ENCODE results near the gene KLHDC3. TPM values are rescaled to one million over a fixed set of nuclear protein-coding genes. Genes with fewer than 3 reads are reported as not detected.

KLHDC3 gene
- total and polyA plus RNA-seq, 2 donors (not counting 1 experiment from before 2014, with no cell fraction given), result 47.4 to 50.7 TPM

DNA sequence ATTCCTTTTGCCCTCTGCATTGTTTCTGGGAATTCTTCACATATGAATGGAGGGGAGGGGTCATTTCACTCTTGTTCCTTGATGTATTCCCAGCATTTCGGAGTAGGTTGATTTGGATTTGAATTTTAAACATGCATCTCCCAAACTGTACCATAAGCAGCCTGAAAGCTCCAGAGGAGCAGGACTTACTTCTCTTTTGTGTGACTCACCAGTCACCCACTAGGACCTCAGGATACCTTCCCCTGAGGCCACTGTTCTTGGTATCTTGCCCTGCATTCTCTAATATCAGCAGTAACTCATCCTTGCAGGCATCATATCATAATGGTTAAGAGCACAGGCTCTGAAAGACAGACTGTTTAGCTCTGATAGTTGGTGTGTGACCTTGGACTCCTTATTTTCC lies 44.5 kb downstream of the KLHDC3 start:
- H3K4me3 ChIP-seq (ENCODE audit: control extremely low read depth in 1 of 5, extremely low read depth in 1 of 5, insufficient read depth in 1 of 5, low read depth in 2 of 5, low read length in 4 of 5), result peak overlapping the region; percentile 76 to 96 (median 89)
- peaks cover 33% of the 10 kb centered on the region for H3K79me2 ChIP-seq (ENCODE audit: control insufficient read depth, insufficient read depth, low read length)
- TF ChIP-seq, protein P1, sequence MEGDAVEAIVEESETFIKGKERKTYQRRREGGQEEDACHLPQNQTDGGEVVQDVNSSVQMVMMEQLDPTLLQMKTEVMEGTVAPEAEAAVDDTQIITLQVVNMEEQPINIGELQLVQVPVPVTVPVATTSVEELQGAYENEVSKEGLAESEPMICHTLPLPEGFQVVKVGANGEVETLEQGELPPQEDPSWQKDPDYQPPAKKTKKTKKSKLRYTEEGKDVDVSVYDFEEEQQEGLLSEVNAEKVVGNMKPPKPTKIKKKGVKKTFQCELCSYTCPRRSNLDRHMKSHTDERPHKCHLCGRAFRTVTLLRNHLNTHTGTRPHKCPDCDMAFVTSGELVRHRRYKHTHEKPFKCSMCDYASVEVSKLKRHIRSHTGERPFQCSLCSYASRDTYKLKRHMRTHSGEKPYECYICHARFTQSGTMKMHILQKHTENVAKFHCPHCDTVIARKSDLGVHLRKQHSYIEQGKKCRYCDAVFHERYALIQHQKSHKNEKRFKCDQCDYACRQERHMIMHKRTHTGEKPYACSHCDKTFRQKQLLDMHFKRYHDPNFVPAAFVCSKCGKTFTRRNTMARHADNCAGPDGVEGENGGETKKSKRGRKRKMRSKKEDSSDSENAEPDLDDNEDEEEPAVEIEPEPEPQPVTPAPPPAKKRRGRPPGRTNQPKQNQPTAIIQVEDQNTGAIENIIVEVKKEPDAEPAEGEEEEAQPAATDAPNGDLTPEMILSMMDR (IDR thresholded peaks at IDR 0.05), result no peak
- TF ChIP-seq EZH2 (IDR thresholded peaks at IDR 0.05; ENCODE audit: borderline replicate concordance, insufficient read depth, low read depth, low read length, poor library complexity, severe bottlenecking), result no peak
- H3K4me1 ChIP-seq (ENCODE audit: control insufficient read depth in 2 of 2, insufficient read depth in 2 of 2, low read length in 2 of 2), result peaks cover 22 to 30% of the 10 kb centered on the region in 2 donors
- H3K36me3 ChIP-seq (replicated peaks in 1 of 2; ENCODE audit: control extremely low read depth in 1 of 2, control insufficient read depth in 1 of 2, extremely low read depth in 1 of 2, insufficient read depth in 2 of 2, low read length in 1 of 2), result peaks cover 0 to 15% of the 10 kb centered on the region in 2 experiments
- Mint-ChIP-seq H3K27me3 (no peaks in the 10 kb centered on the region), H3K9me3 (ENCODE audit: insufficient read depth) (no peaks in the 10 kb centered on the region), H3K4me1 (peaks cover 45% of the 10 kb centered on the region), H3K4me3 (peak overlapping the region; percentile 99), H3K27ac (peak overlapping the region; percentile 100)
- peak overlapping the region; percentile 89 for H2AFZ ChIP-seq (ENCODE audit: insufficient read depth, low read depth, low read length, poor library complexity, severe bottlenecking)
- no CpG with 5 or more reads among the region's 1 CpG for WGBS (ENCODE audit: insufficient coverage)
- H3K9me3 ChIP-seq (ENCODE audit: control extremely low read depth in 1 of 3, control insufficient read depth in 2 of 3, insufficient read depth in 1 of 3, low read length in 2 of 3), result no peaks in the 10 kb centered on the region
- H4K20me1 ChIP-seq (ENCODE audit: control insufficient read depth, insufficient read depth, low read length, poor library complexity, severe bottlenecking), result peaks cover 11% of the 10 kb centered on the region
- no peaks in the 10 kb centered on the region for H3K27me3 ChIP-seq (replicated peaks in 1 of 4; ENCODE audit: control extremely low read depth in 1 of 4, control insufficient read depth in 3 of 4, insufficient read depth in 4 of 4, low read length in 3 of 4)
- no peak for DNase-seq
- H3K27ac ChIP-seq (ENCODE audit: low read length in 2 of 2), result peak overlapping the region in 1 of 2 donors; percentile 86
- peak overlapping the region; percentile 79 for H3K9ac ChIP-seq (ENCODE audit: low read length)
- ChIA-PET POLR2A (interaction anchor here (1.3 kb wide), 1 partner anchor 129 kb away, joined by 11 read pairs; the partner anchor contains the start of gene CNPY3), CTCF (no interaction called here)
- intact Hi-C loops (cut with micrococcal nuclease), result loop anchor here (2.0 to 10.0 kb wide), 3 partner anchors 80 to 1138 kb away; partner anchors contain the start of genes BYSL, MED20 and PEX6
- ATAC-seq (ENCODE audit: low read depth), result no peak
- peak overlapping the region; percentile 87 for H3K4me2 ChIP-seq (replicated peaks; ENCODE audit: low read depth, low read length, poor library complexity, severe bottlenecking)
